GM18498 (cell line): ENCODE data around the gene DNAAF5.
"Not testable (repeated sequence)": the region's sequence is repeated elsewhere in the genome, so short reads cannot be mapped to it uniquely, and the experiment has no call there.

Experiments
- ATAC-seq: cut with Tn5 transposase; IDR thresholded peaks from one replicate; pipeline ENCODE4 v1.9.1; 2021; ENCODE audit warnings: mild to moderate bottlenecking, moderate library complexity; ENCODE audit not compliant: unreplicated experiment

The DNAAF5 gene

GRCh38 chr7:802500-803242 is 76.2 kb downstream of the DNAAF5 start:
- ATAC-seq = no peak

GRCh38 chr7:803243-803635 is 76.7 kb downstream of the DNAAF5 start:
- no peak for ATAC-seq

DNA sequence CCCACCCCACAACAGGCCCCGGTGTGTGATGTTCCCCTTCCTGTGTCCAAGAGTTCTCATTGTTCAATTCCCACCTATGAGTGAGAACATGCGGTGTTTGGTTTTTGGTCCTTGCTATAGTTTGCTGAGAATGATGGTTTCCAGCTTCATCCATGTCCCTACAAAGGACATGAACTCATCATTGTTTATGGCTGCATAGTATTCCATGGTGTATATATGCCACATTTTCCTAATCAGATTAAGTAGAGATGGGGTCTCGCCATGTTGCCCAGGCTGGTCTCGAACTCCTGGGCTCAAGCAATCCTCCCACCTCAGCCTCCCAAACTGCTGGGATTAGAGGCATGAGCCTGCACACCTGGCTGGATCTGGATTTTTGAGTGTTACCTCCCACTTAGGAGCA is 77.3 kb downstream of the DNAAF5 start:
- ATAC-seq = not testable (repeated sequence)

- no peak for ATAC-seq
Measured at GRCh38 chr7:805261-805660, 78.8 kb downstream of the DNAAF5 start.

DNA sequence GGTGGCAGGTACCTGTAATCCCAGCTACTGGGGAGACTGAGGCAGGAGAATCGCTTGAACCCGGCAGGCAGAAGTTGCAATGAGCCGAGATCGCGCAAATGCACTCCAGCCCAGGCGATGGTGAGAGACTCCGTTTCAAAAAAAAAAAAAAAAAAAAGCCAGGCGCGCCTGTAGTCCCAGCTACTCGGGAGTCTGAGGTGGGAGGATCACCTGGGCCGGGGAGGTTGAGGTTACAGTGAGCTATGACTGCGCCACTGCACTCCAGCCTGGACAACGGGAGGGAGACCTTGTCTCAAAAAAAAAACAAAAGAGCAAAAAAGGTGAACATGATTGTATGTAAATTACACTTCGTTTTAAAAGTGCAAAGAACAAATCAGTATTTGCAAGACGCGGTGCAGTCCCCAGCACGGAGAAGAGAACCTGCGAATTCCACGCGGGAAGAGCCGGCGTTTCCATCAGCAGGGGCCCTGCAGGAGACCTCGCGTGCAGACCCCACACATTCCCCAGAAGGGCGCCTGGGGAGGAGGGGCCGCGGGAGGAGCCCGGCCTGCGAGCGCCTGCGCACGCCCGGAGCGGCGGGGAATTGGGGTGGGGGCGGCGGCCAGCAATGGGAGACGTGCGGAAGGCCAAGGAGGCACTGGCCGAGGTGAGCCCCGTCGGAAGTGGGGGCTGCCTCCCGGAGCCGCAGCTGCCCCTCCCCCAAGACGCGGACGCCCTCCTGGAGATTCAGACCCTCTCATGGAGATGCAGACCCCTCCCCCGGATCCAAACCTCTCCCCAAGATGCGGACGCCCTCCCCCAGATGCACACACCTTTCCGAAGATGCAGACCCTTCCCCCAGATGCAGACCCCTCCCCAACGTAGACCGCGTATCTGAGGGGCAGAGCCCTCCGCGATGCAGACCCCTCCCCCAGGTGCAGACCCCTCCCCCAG is 89.1 kb downstream of the DNAAF5 start:
- no peak for ATAC-seq

- ATAC-seq = peak; percentile 93
Measured at GRCh38 chr7:816300-816750, 89.8 kb downstream of the DNAAF5 start.

GRCh38 chr7:816751-817671 is 90.5 kb downstream of the DNAAF5 start:
- peak; percentile 26 for ATAC-seq

DNA sequence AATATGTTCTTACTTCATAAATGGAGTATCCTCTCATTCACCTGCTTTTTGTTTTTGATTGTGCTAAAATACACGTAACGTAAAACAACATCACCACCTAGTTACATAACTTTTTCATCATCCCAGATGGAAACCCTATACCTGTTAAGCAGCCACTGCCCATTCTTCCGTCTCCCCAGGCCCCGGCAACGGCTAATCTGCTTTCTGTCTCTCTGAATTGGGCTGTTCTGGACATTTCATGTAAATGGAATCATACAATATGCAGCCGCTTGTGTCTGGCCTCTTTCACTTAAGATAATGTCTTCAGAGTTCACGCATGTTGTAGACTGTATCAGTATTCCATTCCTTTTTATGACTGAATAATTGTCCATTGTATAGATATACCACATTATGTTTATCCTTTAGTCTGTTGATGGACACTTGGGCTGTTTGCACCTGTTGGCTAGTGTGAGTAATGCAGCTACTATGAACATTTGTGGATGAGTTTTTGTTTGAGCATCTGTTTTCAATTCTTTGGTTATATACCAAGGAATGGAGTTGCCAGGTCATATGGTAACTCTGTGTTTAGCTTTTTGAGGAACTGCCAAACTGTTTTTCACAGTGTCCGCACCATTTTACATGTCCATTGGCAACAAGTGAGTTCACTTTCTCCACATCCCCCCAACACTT is 91.7 kb downstream of the DNAAF5 start:
- ATAC-seq = no peak

DNA sequence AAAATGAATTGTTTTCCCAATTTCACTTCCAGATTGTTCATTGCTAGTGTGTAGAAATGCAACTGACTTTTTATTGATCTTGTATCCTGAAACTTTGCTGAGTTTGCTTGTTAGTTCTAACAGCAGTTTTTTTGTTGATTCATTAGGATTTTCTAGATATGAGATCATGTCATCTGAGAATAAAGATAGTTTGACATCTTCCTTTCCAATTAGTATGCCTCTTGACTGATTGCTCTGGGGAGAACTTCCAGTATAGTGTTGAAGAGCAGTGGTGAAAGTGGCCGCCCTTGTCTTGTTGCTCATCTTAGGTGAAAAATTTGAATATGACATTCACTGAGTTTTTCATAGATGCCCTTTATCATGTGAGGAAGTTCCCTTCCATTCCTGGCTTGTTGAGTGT is 93.8 kb downstream of the DNAAF5 start:
- no peak for ATAC-seq

- no peak for ATAC-seq
Measured at GRCh38 chr7:821688-822087, 95.2 kb downstream of the DNAAF5 start.

DNA sequence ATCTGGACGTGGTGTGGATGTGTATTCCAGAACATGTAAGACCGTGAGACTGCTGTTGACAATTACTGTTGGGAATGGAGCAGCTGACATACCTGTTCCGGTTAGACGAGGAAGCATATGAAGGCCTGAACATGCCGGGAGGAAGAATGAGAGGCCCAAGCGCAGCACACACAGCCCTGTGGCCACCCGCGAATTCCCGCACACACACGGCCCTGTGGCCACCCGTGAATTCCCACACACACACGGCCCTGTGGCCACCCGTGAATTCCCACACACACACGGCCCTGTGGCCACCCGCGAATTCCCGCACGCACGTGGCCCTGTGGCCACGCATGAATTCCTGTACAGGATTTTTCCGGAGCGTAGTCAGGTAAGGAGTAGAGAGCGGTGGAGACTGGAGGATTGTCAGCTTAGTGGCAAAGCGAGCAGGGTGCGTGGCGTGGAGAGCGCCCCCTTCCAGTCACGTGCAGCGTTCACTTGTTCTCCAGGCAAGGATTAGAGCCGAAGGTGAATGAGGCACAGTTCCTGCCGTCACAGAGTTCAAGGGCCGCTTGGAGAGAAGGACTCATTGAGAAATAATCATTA is 96.3 kb downstream of the DNAAF5 start:
- ATAC-seq = no peak

DNA sequence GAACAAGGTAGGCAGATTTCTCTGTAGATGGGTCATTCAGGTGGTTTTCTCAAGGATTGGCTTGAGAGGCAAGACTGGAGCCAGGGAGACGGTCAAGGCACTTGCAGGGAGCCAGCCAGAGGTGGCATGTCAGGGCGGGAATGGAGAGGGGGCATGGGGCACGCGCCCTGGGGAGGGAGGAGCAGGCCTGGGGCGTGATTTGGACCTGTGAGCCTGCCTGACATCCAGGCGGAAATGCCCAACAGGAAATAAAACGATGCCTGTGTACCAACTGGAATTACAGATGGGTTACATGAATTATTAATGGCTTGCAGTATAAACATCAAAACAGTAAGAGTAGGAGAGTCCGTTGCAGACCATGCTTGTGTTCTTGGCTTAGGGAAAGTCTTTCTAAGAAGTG is 97.2 kb downstream of the DNAAF5 start:
- no peak for ATAC-seq

DNA sequence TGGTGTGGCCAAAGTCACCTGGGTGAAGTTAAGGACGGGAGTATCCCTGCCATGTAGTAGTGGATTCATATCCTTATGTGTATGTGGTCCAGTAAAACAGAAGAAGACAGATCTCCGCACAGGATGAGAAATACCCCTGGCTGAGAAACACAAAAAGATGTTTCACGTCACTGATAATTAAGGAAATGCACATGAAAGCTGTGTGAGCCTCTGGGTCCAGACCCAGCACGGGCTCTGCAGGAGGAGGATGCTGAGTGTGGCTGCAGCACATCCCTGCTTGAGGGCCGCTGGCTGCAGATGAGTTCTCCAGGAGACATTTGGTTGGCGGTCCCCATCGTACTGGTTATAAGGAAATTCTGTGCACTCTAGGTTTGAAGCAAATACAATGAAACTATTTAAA is 97.6 kb downstream of the DNAAF5 start:
- no peak for ATAC-seq

- no peak for ATAC-seq
Measured at GRCh38 chr7:824664-825063, 98.2 kb downstream of the DNAAF5 start.

GRCh38 chr7:825386-825785 is 98.9 kb downstream of the DNAAF5 start:
- ATAC-seq = no peak

DNA sequence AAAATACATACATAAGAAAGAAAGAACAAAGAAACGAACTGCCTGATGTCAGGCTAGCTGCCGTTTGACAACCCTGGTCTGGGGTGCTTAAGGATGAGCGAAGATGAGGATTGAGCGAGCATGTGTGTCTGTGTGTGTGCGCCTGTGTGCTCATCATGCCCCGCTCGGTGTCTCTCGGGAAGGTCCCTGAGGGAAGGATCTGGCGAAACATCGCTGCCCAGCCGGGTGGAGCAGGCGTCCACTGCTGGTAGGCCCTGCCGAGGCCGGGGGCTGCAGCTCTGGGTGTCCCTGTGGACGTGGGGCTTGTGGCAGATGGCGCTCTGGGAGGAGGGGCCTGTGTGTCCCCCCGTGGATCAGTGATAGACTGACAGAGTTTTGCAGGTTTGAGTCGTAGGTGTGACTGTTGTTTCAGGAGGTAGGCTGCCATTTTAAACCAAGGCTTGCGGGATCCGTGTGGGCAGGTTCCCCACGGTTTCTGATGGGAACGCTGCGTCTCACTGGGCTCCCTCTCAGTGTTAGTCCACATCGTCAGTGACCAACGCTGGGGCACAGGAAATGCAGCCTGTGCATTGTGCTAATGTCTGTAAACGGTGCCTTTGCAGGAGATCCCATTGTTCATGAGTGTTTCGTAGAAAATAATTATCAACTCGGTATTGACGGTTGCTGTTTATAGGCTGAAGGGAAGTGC is 99.9 kb downstream of the DNAAF5 start:
- no peak for ATAC-seq

DNA sequence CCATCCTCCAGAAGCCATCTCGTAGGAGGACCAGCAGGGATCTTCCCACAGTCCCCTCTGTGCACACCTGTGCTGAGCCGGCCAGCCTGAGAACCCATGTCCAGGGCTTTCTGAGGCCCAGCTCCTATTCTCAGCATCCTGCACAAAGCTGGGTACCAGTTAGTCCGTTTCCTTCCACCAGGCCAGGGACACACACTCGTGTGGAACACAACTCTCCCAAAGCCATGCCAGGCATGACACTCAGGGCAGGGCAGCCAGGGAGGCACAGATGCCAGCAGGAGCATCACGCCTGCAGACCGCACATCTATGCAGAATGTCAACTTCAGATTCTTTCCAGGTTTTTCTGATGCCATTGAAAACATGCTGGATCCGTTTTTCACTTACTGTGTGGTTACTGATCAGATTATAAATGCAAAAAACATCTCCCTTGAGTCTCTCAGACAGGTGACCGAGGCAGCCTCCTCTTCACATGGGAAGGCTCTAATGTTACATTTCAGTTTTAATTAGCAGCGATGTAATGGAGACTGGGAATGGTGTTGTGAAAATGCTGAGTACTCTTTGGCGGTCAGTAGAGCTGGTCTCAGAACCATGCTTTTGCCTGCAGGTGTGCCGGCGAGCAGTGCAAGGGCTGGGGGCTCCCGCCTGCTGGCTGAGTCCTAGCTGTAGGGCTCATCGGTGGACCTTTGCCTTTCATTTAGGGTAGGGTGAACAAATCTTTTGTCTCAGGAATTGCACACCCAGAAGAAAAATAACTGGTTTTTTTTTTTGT is 102.5 kb downstream of the DNAAF5 start:
- ATAC-seq = no peak

GRCh38 chr7:830069-830468 is 103.6 kb downstream of the DNAAF5 start:
- no peak for ATAC-seq
